Heart left ventricle (tissue), 13 donors: ENCODE data around the gene SPRR2E.

ENCODE experiments used
- CTCF ChIP-seq, 12 donors: fragments of 200-600 bp; sonication (generic) in 4 of 12; IDR thresholded peaks; one replicate each; pipeline versions ENCODE4 v1.5.0 to v1.8.0; 2018 to 2022; ENCODE audit warnings: antibody characterized with exemption in 12 of 12, mild to moderate bottlenecking in 5 of 12
- POLR2A ChIP-seq, 2 donors: fragments of 450-650 bp; IDR thresholded peaks; one replicate each; pipeline ENCODE4 v1.6.1; 2017; ENCODE audit warnings: antibody characterized with exemption in 2 of 2, mild to moderate bottlenecking in 2 of 2, moderate library complexity in 2 of 2
- donor health status: ischemic (EF 13 %, LVEDD 7.1; RV severe dilation, severe dysfunction).
- donor health status: DM: no; HTN: yes; CAD: no.
- donor health status: DM: no; HTN: no; CAD: no.
- donor health status: ischemic (EF 25% LVEDD 6.9; RV normal size, moderate dysfunction).
- donor health status: ischemic (EF 25% LVEDD 5.7; RV mildly dilated, moderate dysfunction).
- donor health status: ischemic (EF 35%, LVEDD 5.7; RV mildly dilated, moderate dysfunction).
- donor health status: nonischemic (EF 11% LVEDD 7.7; RV severe dilation, severe dysfunction).
- donor health status: DM: yes; HTN: yes; CAD: no.
- donor health status: PGD.
- donor health status: ischemic (EF 29% LVEDD 5.4; RV normal size, mild dysfunction).
- donor health status: nonischemic (EF 23%, LVEDD 6.1; RV moderate dilation, normal function).

GRCh38 chr1:153058154-153058553 lies 36.2 kb downstream of the SPRR2E start:
- TF ChIP-seq POLR2A (IDR thresholded peaks at IDR 0.05) (no peak), CTCF (IDR thresholded peaks at IDR 0.05) (no peak)
